ENCODE data around the gene GNG7. TPM values are rescaled to one million over a fixed set of nuclear protein-coding genes. Genes with fewer than 3 reads are reported as not detected.
"Not testable (repeated sequence)": the region's sequence is repeated elsewhere in the genome, so short reads cannot be mapped to it uniquely, and the experiment has no call there.

GNG7 gene
- polyA plus RNA-seq, 4 donors: 0.99 to 3.5 (median 2.6) TPM; not detected in 1

DNA sequence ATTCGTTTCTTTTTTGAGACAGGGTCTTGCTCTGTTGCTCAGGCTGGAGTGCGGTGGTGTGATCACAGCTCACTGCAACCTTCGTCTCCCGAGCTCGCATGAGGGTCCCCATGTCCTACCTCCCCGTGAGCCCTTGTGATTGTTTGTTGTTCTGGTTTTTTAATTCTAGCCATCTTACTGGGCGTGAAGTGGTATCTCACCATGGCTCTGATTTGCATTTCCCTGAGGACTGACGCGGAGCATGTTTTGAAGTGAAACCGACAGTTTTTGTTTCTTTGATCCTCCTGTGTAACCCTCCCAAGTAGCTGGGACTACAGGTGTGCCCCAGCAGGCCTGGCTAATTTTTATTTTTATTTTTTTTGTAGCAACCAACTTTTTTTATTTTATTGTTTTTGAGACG lies 21.7 kb downstream of the GNG7 start:
- H3K36me3 ChIP-seq (ENCODE audit: control insufficient read depth in 3 of 3, insufficient read depth in 2 of 3, low read depth in 1 of 3, low read length in 3 of 3): no peaks in the 10 kb centered on the region
- DNase-seq (no peak), FAIRE-seq (no peak)
- no peak overlapping the region for H3K4me3 ChIP-seq (ENCODE audit: low read depth in 1 of 3, low read length in 3 of 3)
- H3K27me3 ChIP-seq (ENCODE audit: control insufficient read depth in 3 of 3, insufficient read depth in 3 of 3, low read length in 3 of 3): no peaks in the 10 kb centered on the region
- H3K27ac ChIP-seq (ENCODE audit: low read depth in 1 of 3, low read length in 2 of 3): peak overlapping the region in 1 of 3 donors; percentile 40
- H3K9me3 ChIP-seq (ENCODE audit: control insufficient read depth in 2 of 2, insufficient read depth in 1 of 2, low read depth in 1 of 2, low read length in 1 of 2): no peaks in the 10 kb centered on the region
- 85 to 93% (median 91%) methylated on average over 11 of the region's 11 CpGs for WGBS, 3 donors
- no peaks in the 10 kb centered on the region for H3K4me1 ChIP-seq (ENCODE audit: control insufficient read depth in 3 of 3, insufficient read depth in 2 of 3, low read depth in 1 of 3, low read length in 2 of 3)

DNA sequence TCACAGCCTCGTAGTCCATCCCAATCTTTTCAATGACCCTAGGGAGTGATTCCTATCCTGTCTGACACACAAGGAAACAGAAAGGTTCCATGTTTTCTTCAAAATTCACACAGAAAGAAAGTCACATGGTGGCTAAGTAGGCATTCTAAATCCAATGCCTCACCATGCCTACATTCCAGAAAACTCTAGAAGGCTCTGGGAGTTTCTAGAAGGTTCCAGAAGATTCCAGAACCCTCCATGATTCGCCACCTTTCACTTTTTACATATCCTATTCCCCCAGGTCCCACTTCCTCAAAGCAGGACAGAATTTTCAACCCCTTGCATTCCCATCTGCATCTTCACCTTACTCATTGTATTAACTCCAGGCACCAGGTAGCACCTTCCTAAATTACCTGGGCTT lies 23.1 kb downstream of the GNG7 start:
- Histone ChIP-seq H3K9me3 (ENCODE audit: control insufficient read depth in 2 of 2, insufficient read depth in 1 of 2, low read depth in 1 of 2, low read length in 1 of 2) (no peaks in the 10 kb centered on the region), H3K4me1 (ENCODE audit: control insufficient read depth in 3 of 3, insufficient read depth in 2 of 3, low read depth in 1 of 3, low read length in 2 of 3) (no peaks in the 10 kb centered on the region), H3K36me3 (ENCODE audit: control insufficient read depth in 3 of 3, insufficient read depth in 2 of 3, low read depth in 1 of 3, low read length in 3 of 3) (no peaks in the 10 kb centered on the region), H3K27ac (ENCODE audit: low read depth in 1 of 3, low read length in 2 of 3) (no peak overlapping the region), H3K4me3 (ENCODE audit: low read depth in 1 of 3, low read length in 3 of 3) (no peak overlapping the region), H3K27me3 (ENCODE audit: control insufficient read depth in 3 of 3, insufficient read depth in 3 of 3, low read length in 3 of 3) (peaks cover 0 to 9% (median 0%) of the 10 kb centered on the region in 3 donors)
- FAIRE-seq (no peak), DNase-seq (no peak)
- WGBS, 3 donors: 70 to 86% (median 79%) methylated on average over 2 of the region's 2 CpGs

GRCh38 chr19:2678948-2679347 lies 23.5 kb downstream of the GNG7 start:
- not testable (repeated sequence) for H3K36me3 ChIP-seq (ENCODE audit: control insufficient read depth in 3 of 3, insufficient read depth in 2 of 3, low read depth in 1 of 3, low read length in 3 of 3); H3K4me3 ChIP-seq (ENCODE audit: low read depth in 1 of 3, low read length in 3 of 3); H3K9me3 ChIP-seq (ENCODE audit: control insufficient read depth in 2 of 2, insufficient read depth in 1 of 2, low read depth in 1 of 2, low read length in 1 of 2); H3K27ac ChIP-seq (ENCODE audit: low read depth in 1 of 3, low read length in 2 of 3); FAIRE-seq; H3K27me3 ChIP-seq (ENCODE audit: control insufficient read depth in 3 of 3, insufficient read depth in 3 of 3, low read length in 3 of 3); H3K4me1 ChIP-seq (ENCODE audit: control insufficient read depth in 3 of 3, insufficient read depth in 2 of 3, low read depth in 1 of 3, low read length in 2 of 3); DNase-seq
- WGBS, 3 donors: 90 to 96% (median 95%) methylated on average over 5 of the region's 5 CpGs

DNA sequence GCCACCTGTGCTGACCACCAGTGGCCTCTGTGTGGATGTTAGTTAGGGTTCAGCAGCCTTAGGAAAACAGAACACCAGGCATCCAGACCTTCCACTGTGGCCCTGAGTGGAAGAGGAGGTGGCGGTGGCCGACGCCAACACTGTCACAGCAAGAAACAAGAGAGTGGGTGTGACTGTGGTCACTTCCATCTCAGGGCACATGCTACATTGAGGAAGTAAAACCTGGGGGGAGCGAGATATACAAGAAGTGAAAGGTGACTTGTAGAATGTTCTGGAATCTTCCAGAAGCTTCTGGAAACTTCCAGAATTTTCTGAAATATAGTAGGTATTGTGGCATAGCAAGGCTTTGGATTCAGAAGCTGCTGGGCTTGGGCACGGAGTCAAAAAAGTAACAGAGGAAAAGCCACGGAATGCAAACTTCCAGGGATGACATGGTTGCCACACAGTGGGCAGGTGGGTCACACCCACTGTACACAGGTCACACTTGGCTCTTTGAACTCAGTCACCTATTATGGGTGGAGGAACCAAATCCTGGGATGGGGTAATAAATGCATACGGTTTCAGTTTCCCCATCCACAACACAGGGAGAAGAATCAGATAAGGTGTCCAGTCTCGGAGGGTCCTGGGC lies 24.3 kb downstream of the GNG7 start:
- FAIRE-seq (no peak), DNase-seq (no peak)
- Histone ChIP-seq H3K4me1 (ENCODE audit: control insufficient read depth in 3 of 3, insufficient read depth in 2 of 3, low read depth in 1 of 3, low read length in 2 of 3) (no peaks in the 10 kb centered on the region), H3K4me3 (ENCODE audit: low read depth in 1 of 3, low read length in 3 of 3) (no peak overlapping the region), H3K27me3 (ENCODE audit: control insufficient read depth in 3 of 3, insufficient read depth in 3 of 3, low read length in 3 of 3) (peaks cover 0 to 11% (median 0%) of the 10 kb centered on the region in 3 donors), H3K36me3 (ENCODE audit: control insufficient read depth in 3 of 3, insufficient read depth in 2 of 3, low read depth in 1 of 3, low read length in 3 of 3) (no peaks in the 10 kb centered on the region), H3K9me3 (ENCODE audit: control insufficient read depth in 2 of 2, insufficient read depth in 1 of 2, low read depth in 1 of 2, low read length in 1 of 2) (no peaks in the 10 kb centered on the region), H3K27ac (ENCODE audit: low read depth in 1 of 3, low read length in 2 of 3) (peak overlapping the region in 1 of 3 donors; percentile 18)
- 59 to 64% (median 61%) methylated on average over 8 of the region's 8 CpGs for WGBS, 3 donors

DNA sequence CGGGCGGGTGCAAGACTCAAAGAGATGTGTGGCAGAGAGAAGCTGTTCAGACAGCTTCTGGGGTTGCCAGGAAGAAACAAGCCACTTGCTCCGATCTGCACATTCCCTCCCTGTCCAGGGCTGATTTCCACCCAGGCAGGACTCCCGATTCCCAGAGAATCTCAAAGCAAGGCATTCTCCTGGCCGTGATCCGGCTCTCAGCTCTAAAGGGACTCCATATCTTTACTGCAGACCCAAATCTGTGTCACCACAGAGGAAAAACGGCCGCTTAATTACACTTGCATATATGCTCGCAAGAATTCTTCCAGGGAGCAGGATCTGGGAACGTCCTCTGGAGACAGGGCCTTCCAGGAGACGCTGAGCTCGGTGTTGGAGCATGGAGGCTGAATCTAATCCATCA lies 25.7 kb downstream of the GNG7 start:
- DNase-seq (no peak), FAIRE-seq (no peak)
- Histone ChIP-seq H3K4me3 (ENCODE audit: low read depth in 1 of 3, low read length in 3 of 3) (no peak overlapping the region), H3K27ac (ENCODE audit: low read depth in 1 of 3, low read length in 2 of 3) (no peak overlapping the region), H3K9me3 (ENCODE audit: control insufficient read depth in 2 of 2, insufficient read depth in 1 of 2, low read depth in 1 of 2, low read length in 1 of 2) (no peaks in the 10 kb centered on the region), H3K36me3 (ENCODE audit: control insufficient read depth in 3 of 3, insufficient read depth in 2 of 3, low read depth in 1 of 3, low read length in 3 of 3) (no peaks in the 10 kb centered on the region), H3K4me1 (ENCODE audit: control insufficient read depth in 3 of 3, insufficient read depth in 2 of 3, low read depth in 1 of 3, low read length in 2 of 3) (no peaks in the 10 kb centered on the region), H3K27me3 (ENCODE audit: control insufficient read depth in 3 of 3, insufficient read depth in 3 of 3, low read length in 3 of 3) (peaks cover 0 to 11% (median 0%) of the 10 kb centered on the region in 3 donors)
- WGBS, 3 donors: 81 to 82% (median 82%) methylated on average over 12 of the region's 12 CpGs

- Histone ChIP-seq H3K27me3 (ENCODE audit: control insufficient read depth in 3 of 3, insufficient read depth in 3 of 3, low read length in 3 of 3) (peaks cover 0 to 11% (median 0%) of the 10 kb centered on the region in 3 donors), H3K9me3 (ENCODE audit: control insufficient read depth in 2 of 2, insufficient read depth in 1 of 2, low read depth in 1 of 2, low read length in 1 of 2) (no peaks in the 10 kb centered on the region), H3K4me1 (ENCODE audit: control insufficient read depth in 3 of 3, insufficient read depth in 2 of 3, low read depth in 1 of 3, low read length in 2 of 3) (no peaks in the 10 kb centered on the region), H3K4me3 (ENCODE audit: low read depth in 1 of 3, low read length in 3 of 3) (no peak overlapping the region), H3K36me3 (ENCODE audit: control insufficient read depth in 3 of 3, insufficient read depth in 2 of 3, low read depth in 1 of 3, low read length in 3 of 3) (no peaks in the 10 kb centered on the region), H3K27ac (ENCODE audit: low read depth in 1 of 3, low read length in 2 of 3) (peak overlapping the region in 1 of 3 donors; percentile 32)
- 62 to 71% (median 69%) methylated on average over 11 of the region's 11 CpGs for WGBS, 3 donors
- no peak for DNase-seq
- no peak for FAIRE-seq
These were observed 26.6 kb downstream of the GNG7 start for GRCh38 chr19:2675892-2676291.

DNA sequence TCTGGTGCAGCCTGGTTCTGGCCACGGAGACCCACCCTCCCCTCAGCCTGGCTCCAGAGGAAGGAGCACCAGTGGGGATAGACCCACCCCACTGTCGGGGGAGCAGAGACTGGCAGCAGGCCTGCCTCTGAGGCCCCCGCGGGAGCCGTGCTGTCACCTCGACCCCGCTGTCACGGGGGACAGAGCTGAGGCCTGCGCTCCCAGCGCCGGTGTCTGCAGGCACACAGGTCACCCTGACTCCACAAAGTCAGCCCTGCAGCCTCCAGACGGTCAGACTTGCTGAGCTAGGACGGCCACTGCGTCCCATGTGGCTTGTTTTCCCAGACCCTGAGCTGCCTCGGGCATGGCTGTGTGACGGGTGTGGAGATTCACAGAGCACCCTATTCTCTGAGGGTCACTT lies 32.3 kb downstream of the GNG7 start:
- no peak for DNase-seq
- H3K9me3 ChIP-seq (ENCODE audit: control insufficient read depth in 2 of 2, insufficient read depth in 1 of 2, low read depth in 1 of 2, low read length in 1 of 2): no peaks in the 10 kb centered on the region
- H3K4me3 ChIP-seq (ENCODE audit: low read depth in 1 of 3, low read length in 3 of 3): no peak overlapping the region
- no peaks in the 10 kb centered on the region for H3K4me1 ChIP-seq (ENCODE audit: control insufficient read depth in 3 of 3, insufficient read depth in 2 of 3, low read depth in 1 of 3, low read length in 2 of 3)
- peaks cover 0 to 10% (median 0%) of the 10 kb centered on the region in 3 donors for H3K27me3 ChIP-seq (ENCODE audit: control insufficient read depth in 3 of 3, insufficient read depth in 3 of 3, low read length in 3 of 3)
- FAIRE-seq: no peak
- no peaks in the 10 kb centered on the region for H3K36me3 ChIP-seq (ENCODE audit: control insufficient read depth in 3 of 3, insufficient read depth in 2 of 3, low read depth in 1 of 3, low read length in 3 of 3)
- H3K27ac ChIP-seq (ENCODE audit: low read depth in 1 of 3, low read length in 2 of 3): no peak overlapping the region
- WGBS, 3 donors: 80 to 83% (median 81%) methylated on average over 16 of the region's 16 CpGs

DNA sequence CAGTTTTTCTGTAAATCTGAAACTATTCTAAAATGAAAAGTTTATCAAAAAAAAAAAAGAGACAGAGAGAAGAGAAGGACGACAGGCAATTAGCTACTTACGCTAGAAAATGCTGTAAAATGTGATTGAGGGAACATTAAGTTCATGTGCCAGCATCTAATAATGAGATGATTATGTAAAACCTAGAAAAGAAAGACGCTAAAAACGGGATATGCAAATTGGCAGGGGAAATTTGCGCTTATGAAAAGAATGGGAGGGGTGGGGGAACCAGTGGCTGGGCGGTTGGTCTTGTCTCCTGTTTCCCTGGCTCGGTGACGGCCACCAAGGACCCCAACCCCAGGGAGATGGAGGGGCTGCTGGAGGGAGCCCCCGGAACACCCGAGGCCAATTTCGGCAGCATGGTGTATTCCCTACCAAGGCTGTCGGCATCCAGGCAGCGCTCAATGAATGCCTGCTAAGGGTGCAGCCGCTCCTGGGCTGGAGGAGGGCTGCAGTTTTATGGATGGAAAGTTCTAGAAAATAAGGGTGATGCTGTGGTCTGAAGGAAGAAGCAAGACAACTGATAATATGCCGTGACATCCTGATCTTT lies 34.2 kb downstream of the GNG7 start:
- no peak for FAIRE-seq
- 77 to 81% (median 78%) methylated on average over 15 of the region's 15 CpGs for WGBS, 3 donors
- Histone ChIP-seq H3K27me3 (ENCODE audit: control insufficient read depth in 3 of 3, insufficient read depth in 3 of 3, low read length in 3 of 3) (no peaks in the 10 kb centered on the region), H3K36me3 (ENCODE audit: control insufficient read depth in 3 of 3, insufficient read depth in 2 of 3, low read depth in 1 of 3, low read length in 3 of 3) (no peaks in the 10 kb centered on the region), H3K4me1 (ENCODE audit: control insufficient read depth in 3 of 3, insufficient read depth in 2 of 3, low read depth in 1 of 3, low read length in 2 of 3) (no peaks in the 10 kb centered on the region), H3K27ac (ENCODE audit: low read depth in 1 of 3, low read length in 2 of 3) (no peak overlapping the region), H3K9me3 (ENCODE audit: control insufficient read depth in 2 of 2, insufficient read depth in 1 of 2, low read depth in 1 of 2, low read length in 1 of 2) (no peaks in the 10 kb centered on the region), H3K4me3 (ENCODE audit: low read depth in 1 of 3, low read length in 3 of 3) (no peak overlapping the region)
- DNase-seq: no peak

DNA sequence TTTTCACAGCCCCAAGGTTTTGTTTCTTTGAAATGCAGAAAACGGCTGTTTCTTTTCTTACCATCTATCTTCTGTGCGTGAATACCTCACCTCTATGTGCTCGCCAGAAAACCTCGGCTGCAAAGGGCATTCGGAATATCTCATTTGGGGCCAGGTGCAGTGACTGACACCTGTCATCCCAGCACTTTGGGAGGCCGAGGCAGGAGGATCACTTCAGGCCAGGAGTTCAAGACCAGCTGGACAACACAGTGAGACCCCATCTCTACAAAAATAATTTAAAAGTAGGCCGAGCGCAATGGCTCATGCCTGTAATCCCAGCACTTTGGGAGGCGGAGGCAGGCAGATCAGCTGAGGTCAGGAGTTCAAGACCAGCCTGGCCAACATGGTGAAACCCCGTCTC lies 35.1 kb downstream of the GNG7 start:
- not testable (repeated sequence) for FAIRE-seq; H3K4me3 ChIP-seq (ENCODE audit: low read depth in 1 of 3, low read length in 3 of 3); H3K36me3 ChIP-seq (ENCODE audit: control insufficient read depth in 3 of 3, insufficient read depth in 2 of 3, low read depth in 1 of 3, low read length in 3 of 3); H3K9me3 ChIP-seq (ENCODE audit: control insufficient read depth in 2 of 2, insufficient read depth in 1 of 2, low read depth in 1 of 2, low read length in 1 of 2); H3K27ac ChIP-seq (ENCODE audit: low read depth in 1 of 3, low read length in 2 of 3); DNase-seq; H3K4me1 ChIP-seq (ENCODE audit: control insufficient read depth in 3 of 3, insufficient read depth in 2 of 3, low read depth in 1 of 3, low read length in 2 of 3); H3K27me3 ChIP-seq (ENCODE audit: control insufficient read depth in 3 of 3, insufficient read depth in 3 of 3, low read length in 3 of 3)
- 82 to 92% (median 89%) methylated on average over 10 of the region's 10 CpGs for WGBS, 3 donors

Data from small intestine (tissue), 7 donors.